WTC11 (cell line): ENCODE measurements around the gene PIGO. TPM values are rescaled to one million over a fixed set of nuclear protein-coding genes. Genes with fewer than 3 reads are reported as not detected.

Source experiments
- ATAC-seq: fragments of 200-7000 bp; cut with Tn5 transposase; 2 replicates; pipeline ENCODE4 v1.10.0; 2021; ENCODE audit warnings: mild to moderate bottlenecking, moderate library complexity
- CTCF ChIA-PET: fragments of 300-600 bp; sonication (Branson Sonifier 250); formaldehyde crosslinking; loops from one replicate; lab custom pipeline; 2021; ENCODE audit warnings: antibody characterized with exemption; lab: Charles Lee
- POLR2A ChIA-PET: fragments of 350-600 bp; sonication (Branson Sonifier 250); formaldehyde crosslinking; loops from one replicate; lab custom pipeline; 2021; ENCODE audit warnings: antibody characterized with exemption; lab: Charles Lee
- DNase-seq: peaks from one replicate; pipeline ENCODE4 v3.0.0; 2021; ENCODE audit warnings: low spot score
- H3K27ac Mint-ChIP-seq: 2 replicates; pipeline ENCODE4 v1.8.0; 2021; ENCODE audit warnings: mixed read lengths
- H3K27me3 Mint-ChIP-seq: 2 replicates; pipeline ENCODE4 v1.8.0; 2021; ENCODE audit warnings: low read depth, mild to moderate bottlenecking, moderate library complexity, mixed read lengths
- H3K36me3 Mint-ChIP-seq: 2 replicates; pipeline ENCODE4 v1.8.0; 2021; ENCODE audit warnings: mixed read lengths
- H3K4me1 Mint-ChIP-seq: 2 replicates; pipeline ENCODE4 v1.8.0; 2022; ENCODE audit warnings: mixed read lengths
- H3K4me3 Mint-ChIP-seq: 2 replicates; pipeline ENCODE4 v1.8.0; 2021; ENCODE audit warnings: mild to moderate bottlenecking, moderate library complexity, mixed read lengths
- H3K9me3 Mint-ChIP-seq: 2 replicates; pipeline ENCODE4 v1.8.0; 2021; ENCODE audit warnings: mixed read lengths
- CREB1 ChIP-seq: sonication (generic); formaldehyde crosslinking; IDR thresholded peaks from 2 replicates; pipeline ENCODE4 v1.8.0; 2023; ENCODE audit warnings: mild to moderate bottlenecking, missing genetic modification reagents
- E2F4 ChIP-seq: sonication (generic); formaldehyde crosslinking; IDR thresholded peaks from 2 replicates; pipeline ENCODE4 v1.8.1; 2022; ENCODE audit warnings: low read depth, mild to moderate bottlenecking, moderate library complexity, missing genetic modification reagents, borderline replicate concordance
- EMX1 ChIP-seq: fragments of 250-450 bp; sonication (Bioruptor Pico); IDR thresholded peaks from 2 replicates; pipeline ENCODE4 v1.8.0; 2021; ENCODE audit warnings: mild to moderate bottlenecking
- ERG ChIP-seq: fragments of 250-450 bp; sonication (Bioruptor Pico); IDR thresholded peaks from 2 replicates; pipeline ENCODE4 v1.8.0; 2021; ENCODE audit warnings: mild to moderate bottlenecking
- ETV6 ChIP-seq: sonication (generic); formaldehyde crosslinking; IDR thresholded peaks from 2 replicates; pipeline ENCODE4 v1.8.1; 2022; ENCODE audit warnings: mild to moderate bottlenecking, missing genetic modification reagents
- FOXK1 ChIP-seq: sonication (generic); formaldehyde crosslinking; IDR thresholded peaks from 2 replicates; pipeline ENCODE4 v1.8.0; 2022; ENCODE audit warnings: mild to moderate bottlenecking, moderate library complexity, missing genetic modification reagents
- GABPB1 ChIP-seq: sonication (generic); formaldehyde crosslinking; IDR thresholded peaks from 2 replicates; pipeline ENCODE4 v1.8.1; 2023; ENCODE audit warnings: mild to moderate bottlenecking, missing genetic modification reagents
- GRHL2 ChIP-seq: fragments of 250-450 bp; sonication (Bioruptor Pico); IDR thresholded peaks from 2 replicates; pipeline ENCODE4 v1.8.0; 2022; ENCODE audit warnings: mild to moderate bottlenecking, moderate library complexity; ENCODE audit not compliant: insufficient replicate concordance, severe bottlenecking
- JUN ChIP-seq: sonication (generic); formaldehyde crosslinking; IDR thresholded peaks from 2 replicates; pipeline ENCODE4 v1.8.0; 2023; ENCODE audit warnings: mild to moderate bottlenecking, missing genetic modification reagents
- MAX ChIP-seq: sonication (generic); formaldehyde crosslinking; IDR thresholded peaks from 2 replicates; pipeline ENCODE4 v1.8.0; 2022; ENCODE audit warnings: mild to moderate bottlenecking, missing genetic modification reagents
- NFYB ChIP-seq: sonication (generic); formaldehyde crosslinking; conservative IDR thresholded peaks from 2 replicates; pipeline ENCODE4 v1.8.0; 2022; ENCODE audit warnings: low read depth, missing genetic modification reagents
- OVOL2 ChIP-seq: fragments of 250-450 bp; sonication (Bioruptor Pico); IDR thresholded peaks from 2 replicates; pipeline ENCODE4 v1.9.0; 2021; ENCODE audit warnings: mild to moderate bottlenecking, borderline replicate concordance
- SMAD4 ChIP-seq: sonication (generic); formaldehyde crosslinking; IDR thresholded peaks from 2 replicates; pipeline ENCODE4 v1.8.0; 2022; ENCODE audit warnings: mild to moderate bottlenecking, missing genetic modification reagents
- TCF7 ChIP-seq: sonication (generic); formaldehyde crosslinking; IDR thresholded peaks from 2 replicates; pipeline ENCODE4 v1.8.0; 2022; ENCODE audit warnings: mild to moderate bottlenecking, low read depth, missing genetic modification reagents, moderate library complexity
- TEAD1 ChIP-seq: sonication (generic); formaldehyde crosslinking; IDR thresholded peaks from 2 replicates; pipeline ENCODE4 v1.8.0; 2022; ENCODE audit warnings: mild to moderate bottlenecking, missing genetic modification reagents
- ZNF121 ChIP-seq: sonication (generic); formaldehyde crosslinking; IDR thresholded peaks from 2 replicates; pipeline ENCODE4 v1.8.0; 2023; ENCODE audit warnings: missing genetic modification reagents
- ZNF138 ChIP-seq: sonication (generic); formaldehyde crosslinking; conservative IDR thresholded peaks from 2 replicates; pipeline ENCODE4 v1.8.1; 2022; ENCODE audit warnings: mild to moderate bottlenecking, moderate library complexity, missing genetic modification reagents
- ZNF281 ChIP-seq: sonication (generic); formaldehyde crosslinking; IDR thresholded peaks from 2 replicates; pipeline ENCODE4 v1.8.0; 2023; ENCODE audit warnings: mild to moderate bottlenecking, missing genetic modification reagents
- ZNF317 ChIP-seq: sonication (generic); formaldehyde crosslinking; IDR thresholded peaks from 2 replicates; pipeline ENCODE4 v1.8.1; 2023; ENCODE audit warnings: low read depth, mild to moderate bottlenecking, moderate library complexity, missing genetic modification reagents, borderline replicate concordance
- ZNF423 ChIP-seq: fragments of 250-450 bp; sonication (Bioruptor Pico); IDR thresholded peaks from 2 replicates; pipeline ENCODE4 v2.1.2; 2022; ENCODE audit warnings: mild to moderate bottlenecking, moderate library complexity
- ZNF425 ChIP-seq: fragments of 250-450 bp; sonication (Bioruptor Pico); conservative IDR thresholded peaks from 2 replicates; pipeline ENCODE4 v1.9.0; 2021; ENCODE audit warnings: mild to moderate bottlenecking
- ZNF512 ChIP-seq: sonication (generic); formaldehyde crosslinking; IDR thresholded peaks from 2 replicates; pipeline ENCODE4 v1.8.1; 2022; ENCODE audit warnings: missing genetic modification reagents, borderline replicate concordance
- total RNA-seq: library from RNA; stranded (reverse); gene quantifications from 3 replicates; pipeline ENCODE4 v1.2.3, GENCODE V29; 2021
- TF ChIP-seq, protein P1 (sequence below): sonication (generic); formaldehyde crosslinking; conservative IDR thresholded peaks from 2 replicates; pipeline ENCODE4 v1.8.1; 2023; ENCODE audit warnings: mild to moderate bottlenecking, low read depth, missing genetic modification reagents, moderate library complexity

Gene PIGO
- total RNA-seq, 1 experiment from 2014 or later: 23.8 TPM

DNA sequence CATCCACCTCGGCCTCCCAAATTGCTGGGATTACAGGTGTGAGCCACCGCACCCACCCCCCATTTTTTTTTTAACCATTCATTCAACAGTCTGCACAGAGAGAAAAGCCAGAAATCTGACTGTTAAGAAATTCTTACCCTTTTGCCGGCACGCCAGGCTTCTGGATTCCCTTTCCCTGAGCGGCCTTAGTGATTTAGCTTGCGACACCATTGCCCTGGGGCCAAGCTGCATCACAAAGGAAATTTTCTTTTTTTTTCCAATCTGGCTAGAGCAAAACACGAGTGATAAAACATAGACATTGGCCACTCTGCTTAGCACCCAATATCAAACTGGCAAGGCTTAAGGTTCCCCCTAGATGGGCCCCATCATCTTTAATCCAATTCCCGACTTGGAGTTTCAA, 40.5 kb upstream of the PIGO start (continued):
- TF ChIP-seq ZNF423: no peak
- TF ChIP-seq GRHL2 (CRISPR knock-in tag): no peak
- no peak for TF ChIP-seq TEAD1 (CRISPR knock-in tag)
- TF ChIP-seq ZNF281 (CRISPR knock-in tag): no peak
- TF ChIP-seq ZNF121 (CRISPR knock-in tag): no peak
- TF ChIP-seq CREB1 (CRISPR knock-in tag): no peak

- H3K9me3 Mint-ChIP-seq: peaks cover 50% of the 10 kb centered on the region
- H3K27me3 Mint-ChIP-seq: peaks cover 5% of the 10 kb centered on the region
- H3K4me1 Mint-ChIP-seq: no peaks in the 10 kb centered on the region
- no peak for DNase-seq
- TF ChIP-seq, protein P1, sequence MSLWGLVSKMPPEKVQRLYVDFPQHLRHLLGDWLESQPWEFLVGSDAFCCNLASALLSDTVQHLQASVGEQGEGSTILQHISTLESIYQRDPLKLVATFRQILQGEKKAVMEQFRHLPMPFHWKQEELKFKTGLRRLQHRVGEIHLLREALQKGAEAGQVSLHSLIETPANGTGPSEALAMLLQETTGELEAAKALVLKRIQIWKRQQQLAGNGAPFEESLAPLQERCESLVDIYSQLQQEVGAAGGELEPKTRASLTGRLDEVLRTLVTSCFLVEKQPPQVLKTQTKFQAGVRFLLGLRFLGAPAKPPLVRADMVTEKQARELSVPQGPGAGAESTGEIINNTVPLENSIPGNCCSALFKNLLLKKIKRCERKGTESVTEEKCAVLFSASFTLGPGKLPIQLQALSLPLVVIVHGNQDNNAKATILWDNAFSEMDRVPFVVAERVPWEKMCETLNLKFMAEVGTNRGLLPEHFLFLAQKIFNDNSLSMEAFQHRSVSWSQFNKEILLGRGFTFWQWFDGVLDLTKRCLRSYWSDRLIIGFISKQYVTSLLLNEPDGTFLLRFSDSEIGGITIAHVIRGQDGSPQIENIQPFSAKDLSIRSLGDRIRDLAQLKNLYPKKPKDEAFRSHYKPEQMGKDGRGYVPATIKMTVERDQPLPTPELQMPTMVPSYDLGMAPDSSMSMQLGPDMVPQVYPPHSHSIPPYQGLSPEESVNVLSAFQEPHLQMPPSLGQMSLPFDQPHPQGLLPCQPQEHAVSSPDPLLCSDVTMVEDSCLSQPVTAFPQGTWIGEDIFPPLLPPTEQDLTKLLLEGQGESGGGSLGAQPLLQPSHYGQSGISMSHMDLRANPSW (CRISPR knock-in tag): no peak
- TF ChIP-seq NFYB (CRISPR knock-in tag) (no peak), SMAD4 (CRISPR knock-in tag) (no peak), OVOL2 (CRISPR knock-in tag) (no peak), ZNF317 (no peak), ZNF138 (CRISPR knock-in tag) (no peak), MAX (CRISPR knock-in tag) (no peak), ZNF121 (CRISPR knock-in tag) (no peak), ZNF425 (CRISPR knock-in tag) (no peak), FOXK1 (CRISPR knock-in tag) (no peak), JUN (CRISPR knock-in tag) (no peak), GABPB1 (CRISPR knock-in tag) (no peak)
- no peak for ATAC-seq
- H3K36me3 Mint-ChIP-seq: peaks cover 27% of the 10 kb centered on the region
- ChIA-PET CTCF (interaction anchor here (0.5 to 2.0 kb wide), 3 partner anchors 11 to 20 kb away, joined by 3 to 6 read pairs (median 4); partner anchors contain the start of gene ATOSB), POLR2A (no interaction called here)
- no peak overlapping the region for H3K27ac Mint-ChIP-seq
- H3K4me3 Mint-ChIP-seq: no peak overlapping the region
Observed at GRCh38 chr9:35135988-35136387, 39.6 kb upstream of the PIGO start.

DNA sequence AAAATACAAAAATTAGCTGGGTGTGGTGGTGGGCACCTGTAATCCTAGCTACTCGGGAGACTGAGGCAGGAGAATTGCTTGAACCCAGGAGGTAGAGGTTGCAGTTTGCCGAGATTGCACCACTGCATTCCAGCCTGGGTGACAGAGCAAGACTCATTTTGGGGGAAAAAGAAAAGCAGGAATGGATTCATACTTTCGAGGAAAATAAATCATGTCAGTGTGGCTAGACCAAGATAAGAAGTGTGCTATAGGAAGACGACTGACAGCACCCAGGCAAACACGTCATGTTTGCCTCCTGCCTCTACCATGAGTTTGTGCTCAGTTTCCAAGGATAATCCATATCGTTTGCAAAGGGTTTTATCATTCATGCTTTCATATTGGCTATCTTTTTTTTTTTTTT, 38.5 kb upstream of the PIGO start:
- ChIA-PET POLR2A (no interaction called here), CTCF (interaction anchor here (2.0 kb wide), 1 partner anchor 19 kb away, joined by 6 read pairs; the partner anchor contains the start of gene ATOSB)
- Mint-ChIP-seq H3K4me3 (no peak overlapping the region), H3K36me3 (peaks cover 24% of the 10 kb centered on the region), H3K4me1 (no peaks in the 10 kb centered on the region), H3K27me3 (peaks cover 3% of the 10 kb centered on the region; the same call in 1 of the 2 replicates), H3K9me3 (peaks cover 45% of the 10 kb centered on the region), H3K27ac (no peak overlapping the region)
- DNase-seq (no peak), ATAC-seq (no peak)
- TF ChIP-seq EMX1: no peak
- no peak for TF ChIP-seq SMAD4 (CRISPR knock-in tag)
- TF ChIP-seq E2F4 (CRISPR knock-in tag): no peak
- no peak for TF ChIP-seq ETV6 (CRISPR knock-in tag)
- TF ChIP-seq TCF7: no peak
- TF ChIP-seq ERG (CRISPR knock-in tag): no peak
- TF ChIP-seq ZNF512 (CRISPR knock-in tag): no peak
